DOHH2 (cell line): Measurements from ENCODE around the gene DHRS9.

Source experiments
- CTCF ChIP-seq: fragments of 200-600 bp; sonication (generic); IDR thresholded peaks from one replicate; pipeline ENCODE4 v1.5.1; 2014; ENCODE audit warnings: antibody characterized with exemption, mild to moderate bottlenecking, low read depth, low read length; ENCODE audit not compliant: poor library complexity, severe bottlenecking
- EZH2phosphoT487 ChIP-seq: fragments of 200-600 bp; sonication (generic); IDR thresholded peaks from 2 replicates; pipeline ENCODE4 v1.6.1; 2017; ENCODE audit warnings: borderline replicate concordance, mild to moderate bottlenecking, antibody characterized with exemption, low read length, moderate library complexity, mixed read lengths

- no peak for TF ChIP-seq CTCF
- no peak for TF ChIP-seq EZH2phosphoT487
Measured at GRCh38 chr2:169035887-169036286, 33.5 kb upstream of the DHRS9 start.
